ENCODE data around the gene TYW5.
A peak's percentile ranks its signal among the peaks of the same experiment; 100 is the strongest.
"Not testable (repeated sequence)": the region's sequence is repeated elsewhere in the genome, so short reads cannot be mapped to it uniquely, and the experiment has no call there.

The TYW5 gene

GRCh38 chr2:199912553-199913114, 42.7 kb downstream of the TYW5 start:
- DNase-seq: not testable (repeated sequence)

GRCh38 chr2:199911877-199912161, 43.5 kb downstream of the TYW5 start:
- no peak for DNase-seq

- DNase-seq: peak; percentile 93
Observed at GRCh38 chr2:199911052-199911876, 44.0 kb downstream of the TYW5 start, which contains the start of gene C2orf69. Gene C2orf69, plus strand, starts transcription at chr2:199911293. Its CDS starts 146 bp downstream, at chr2:199911439.

DNA sequence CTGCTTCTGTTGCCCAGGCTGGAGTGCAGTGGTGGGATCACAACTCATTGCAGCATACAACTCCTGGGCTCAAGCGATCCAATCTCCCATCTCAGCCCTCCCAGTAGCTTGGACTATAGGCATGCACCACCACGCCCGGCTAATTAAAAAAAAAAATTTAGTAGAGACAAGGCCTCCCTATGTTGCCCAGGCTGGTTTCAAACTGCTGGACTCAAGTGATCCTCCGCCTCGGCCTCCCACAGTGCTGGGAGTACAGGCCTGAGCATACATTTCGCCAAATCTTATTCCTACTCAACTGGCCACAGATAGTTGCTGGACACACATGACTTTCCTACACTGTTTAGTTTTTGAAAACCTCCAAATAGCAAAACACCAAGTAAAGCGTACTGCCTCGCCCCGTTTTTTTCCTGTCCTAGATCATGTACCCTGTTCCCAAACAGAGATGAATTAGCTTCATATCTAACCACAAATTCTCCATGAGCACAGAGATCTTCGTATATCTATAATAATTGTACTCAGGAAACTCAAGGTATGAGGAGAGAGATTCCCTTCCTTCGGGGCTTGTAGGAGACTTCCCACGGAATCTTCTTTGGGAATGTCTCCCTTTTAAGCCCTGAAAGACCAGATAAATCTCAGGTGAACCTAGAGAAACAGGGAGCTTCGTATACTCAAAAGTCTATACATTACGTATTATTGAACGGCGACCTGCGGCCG, 44.8 kb downstream of the TYW5 start:
- DNase-seq: no peak

DNA sequence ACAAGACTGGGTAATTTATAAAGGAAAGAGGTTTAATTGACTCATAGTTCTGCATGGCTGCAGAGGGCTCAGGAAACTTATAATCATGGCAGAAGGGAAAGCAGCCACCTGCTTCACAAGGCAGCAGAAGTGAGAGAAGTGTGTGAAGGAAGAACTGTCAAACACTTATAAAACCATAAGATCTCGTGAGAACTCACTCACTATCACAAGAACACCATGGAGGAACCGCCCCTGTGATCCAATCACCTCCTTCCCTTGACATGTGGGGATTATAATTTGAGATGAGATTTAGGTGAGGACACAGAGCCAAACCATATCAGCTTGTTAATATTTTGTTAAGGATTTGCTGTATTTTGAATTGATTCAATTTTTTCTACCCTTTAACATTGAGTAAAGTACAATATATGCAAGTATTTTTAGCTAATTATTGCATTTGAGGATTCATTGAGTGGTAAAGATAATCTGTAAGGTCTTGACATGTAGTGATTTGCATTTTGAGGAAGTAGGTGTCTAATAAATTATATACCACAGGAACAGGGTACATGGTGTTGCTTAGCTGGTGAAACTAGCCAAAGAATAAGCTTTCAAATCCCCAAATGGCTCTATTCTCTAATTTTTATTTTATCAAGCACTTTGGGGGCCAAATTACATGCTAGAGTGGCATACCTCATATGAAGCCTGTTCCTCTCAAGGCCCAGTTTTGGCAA, 48.1 kb downstream of the TYW5 start:
- no peak for DNase-seq

DNA sequence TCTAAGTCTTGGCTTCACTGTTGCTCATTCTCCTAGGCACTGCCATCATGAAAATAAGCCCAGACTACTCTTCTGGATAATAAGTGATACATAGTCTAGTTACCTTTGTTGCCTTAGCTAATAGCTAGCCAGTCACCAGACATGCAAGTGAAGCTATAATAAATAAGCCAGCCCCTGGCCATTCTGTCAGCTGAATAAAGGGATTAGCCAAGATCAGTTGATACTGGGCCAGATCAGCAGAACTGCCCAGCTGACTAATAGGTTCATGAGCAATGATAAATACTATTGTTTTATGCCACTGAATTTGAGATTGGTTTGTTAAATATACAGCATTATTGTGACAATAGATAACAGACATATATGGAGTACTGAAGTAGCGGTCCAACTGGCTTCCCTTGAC, 52.2 kb downstream of the TYW5 start:
- DNase-seq: no peak

DNA sequence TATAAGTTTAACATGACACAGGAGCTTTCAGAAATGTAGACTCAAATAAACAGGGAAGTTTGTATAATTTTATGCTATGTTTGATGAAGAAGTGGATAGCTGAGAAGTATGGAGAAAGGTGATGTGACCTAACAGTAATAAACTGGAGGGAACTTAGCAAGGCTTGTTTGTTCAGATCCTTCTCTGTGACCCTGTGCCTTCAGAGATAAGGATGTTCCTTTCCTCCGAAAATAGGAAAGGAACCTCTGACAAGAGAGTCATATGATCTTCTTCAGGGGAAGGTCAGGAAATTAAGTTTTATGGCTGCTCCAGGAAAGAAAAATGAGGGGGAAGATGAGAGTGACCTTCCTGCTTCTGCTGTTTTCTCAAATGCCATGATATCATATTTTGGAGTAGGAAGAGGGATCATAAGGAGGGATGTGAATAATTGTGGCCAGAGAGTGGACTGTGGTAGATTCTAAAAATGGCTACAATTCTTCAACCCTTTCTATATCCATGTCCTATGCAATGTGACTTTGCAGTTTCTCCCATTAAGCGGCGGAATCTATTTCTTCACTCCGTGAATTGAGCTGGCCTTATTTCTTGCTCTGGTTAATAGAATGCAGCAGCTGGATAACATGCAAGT, 52.7 kb downstream of the TYW5 start:
- no peak for DNase-seq

- no peak for DNase-seq
Observed at GRCh38 chr2:199901942-199902341, 53.3 kb downstream of the TYW5 start.

DNA sequence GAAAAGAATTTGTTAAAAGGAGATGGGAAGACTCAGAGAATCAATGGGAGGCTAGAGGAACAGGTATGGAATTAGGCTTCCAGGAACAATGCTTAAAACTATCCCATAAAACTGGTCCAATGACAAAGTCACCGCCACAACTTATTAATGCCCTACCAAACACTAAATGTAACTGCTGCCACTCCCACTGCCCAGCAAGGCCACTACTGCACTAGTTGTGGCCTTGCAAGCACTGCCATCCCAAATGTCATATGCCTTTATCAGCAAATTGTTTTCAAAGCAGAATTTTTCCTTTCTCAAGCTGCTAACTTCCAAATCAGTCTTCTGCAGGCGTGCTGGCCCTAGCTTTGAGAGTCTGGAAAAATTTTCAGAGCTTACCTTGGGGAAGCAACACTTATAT, 58.7 kb downstream of the TYW5 start:
- no peak for DNase-seq

DNA sequence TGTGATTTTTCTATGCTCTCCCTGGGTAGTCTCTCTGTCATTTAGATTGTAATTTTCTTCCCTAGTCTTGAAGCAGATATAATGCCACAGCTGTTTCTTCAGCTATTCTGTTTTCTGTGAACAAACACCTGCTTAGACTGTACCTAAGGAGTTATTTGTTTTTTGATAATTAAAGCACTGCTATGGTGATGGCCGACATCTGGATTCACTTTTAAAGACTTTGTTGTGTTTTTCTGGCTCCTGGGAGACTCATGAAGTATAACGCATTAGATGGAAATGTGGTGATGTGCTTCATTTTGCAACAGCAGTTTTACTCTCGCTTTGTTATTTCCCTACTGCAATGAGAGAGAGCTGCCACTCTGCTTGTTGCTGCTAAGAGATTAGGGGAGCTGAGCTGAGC, 59.9 kb downstream of the TYW5 start:
- DNase-seq: no peak

DNA sequence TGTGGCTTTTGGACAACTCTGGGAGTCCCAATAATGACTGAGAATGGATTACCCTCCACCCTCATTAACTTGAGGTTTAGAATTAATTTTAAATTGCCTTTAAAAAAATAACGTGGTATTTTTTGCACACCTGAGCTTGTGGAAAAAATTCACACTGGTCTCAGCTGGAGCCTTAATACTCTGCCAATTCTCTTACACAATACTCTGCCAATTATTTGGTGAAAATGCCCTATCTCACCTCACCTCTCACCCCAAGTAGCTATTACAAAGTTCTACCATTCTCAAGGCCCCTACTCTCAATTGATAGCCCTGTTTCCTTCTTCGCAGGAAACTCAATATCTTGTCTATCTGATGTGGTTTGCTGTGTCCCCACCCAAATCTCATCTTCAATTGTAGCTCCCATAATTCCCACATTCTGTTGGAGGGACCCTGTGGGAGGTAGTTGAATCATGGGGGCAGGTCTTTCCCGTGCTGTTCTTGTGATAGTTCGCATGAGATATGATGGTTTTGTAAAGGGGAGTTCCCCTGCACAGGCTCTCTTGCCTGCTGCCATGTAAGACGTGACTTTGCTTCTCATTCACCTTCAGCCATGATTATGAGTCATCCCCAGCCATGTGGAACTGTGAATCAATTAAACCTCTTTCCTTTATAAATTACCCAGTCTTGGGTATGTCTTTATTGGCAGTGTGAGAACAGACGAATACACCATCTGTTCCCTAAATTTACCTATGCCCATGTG, 71.6 kb downstream of the TYW5 start:
- DNase-seq: no peak

DNA sequence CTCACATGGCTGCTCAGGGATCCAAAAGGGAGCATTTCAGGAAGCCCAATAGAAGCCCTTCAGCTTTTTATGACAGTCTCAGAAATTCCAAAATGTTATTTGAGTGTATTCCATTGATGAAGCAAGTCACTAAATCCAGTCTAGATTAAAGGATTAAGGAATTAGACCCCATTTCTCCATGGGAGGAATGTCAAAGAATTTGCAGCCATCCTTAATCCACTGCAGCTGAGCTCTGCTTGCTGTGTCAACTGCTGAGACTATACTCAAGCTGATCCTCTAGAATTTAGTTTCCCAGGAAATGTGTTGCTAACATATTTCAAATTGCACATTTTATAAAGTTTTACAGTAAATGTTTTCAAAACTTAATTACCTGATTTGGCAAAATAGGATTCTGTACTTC, 72.6 kb downstream of the TYW5 start:
- DNase-seq: no peak
